ENCODE measurements around the gene UGT2B7.

GRCh38 chr4:69133993-69134392 is 37.7 kb downstream of the UGT2B7 start:
- TF ChIP-seq POLR2A (IDR thresholded peaks at IDR 0.05; ENCODE audit: low read length) = no peak
- no peak for TF ChIP-seq GATA1 (IDR thresholded peaks at IDR 0.05; ENCODE audit: low read depth, low read length)

Data from erythroblast (primary cell).